HS-5 (cell line): Measurements from ENCODE around the gene HABP4.
A peak's percentile ranks its signal among the peaks of the same experiment; 100 is the strongest.
"Not testable (repeated sequence)": the region's sequence is repeated elsewhere in the genome, so short reads cannot be mapped to it uniquely, and the experiment has no call there.

Experiments used
- DNase-seq: peaks from one replicate; pipeline ENCODE4 v3.0.0-alpha.2; 2012; ENCODE audit warnings: low read depth

Gene HABP4

GRCh38 chr9:96499257-96499656 is 49.3 kb downstream of the HABP4 start:
- no peak for DNase-seq

- no peak for DNase-seq
Observed at GRCh38 chr9:96500696-96501632, 51.0 kb downstream of the HABP4 start.

- DNase-seq: no peak
Observed at GRCh38 chr9:96501633-96502538, 51.9 kb downstream of the HABP4 start.

GRCh38 chr9:96502539-96503373 is 52.8 kb downstream of the HABP4 start:
- DNase-seq: no peak

- not testable (repeated sequence) for DNase-seq
Observed at GRCh38 chr9:96503374-96503748, 53.4 kb downstream of the HABP4 start.

GRCh38 chr9:96503918-96504317 is 53.9 kb downstream of the HABP4 start:
- DNase-seq: no peak

GRCh38 chr9:96505316-96505991 is 55.5 kb downstream of the HABP4 start:
- DNase-seq: no peak

GRCh38 chr9:96508227-96508940 is 58.4 kb downstream of the HABP4 start:
- DNase-seq: no peak

GRCh38 chr9:96509026-96509425 is 59.1 kb downstream of the HABP4 start:
- DNase-seq: no peak

GRCh38 chr9:96509848-96510247 is 59.9 kb downstream of the HABP4 start:
- no peak for DNase-seq

- DNase-seq: no peak
Observed at GRCh38 chr9:96510258-96510657, 60.3 kb downstream of the HABP4 start.

- DNase-seq: no peak
Observed at GRCh38 chr9:96512240-96512639, 62.3 kb downstream of the HABP4 start.

GRCh38 chr9:96513622-96514021 is 63.7 kb downstream of the HABP4 start:
- DNase-seq: no peak

- DNase-seq: peak; percentile 25
Observed at GRCh38 chr9:96514108-96514799, 64.3 kb downstream of the HABP4 start.

GRCh38 chr9:96514800-96515158 is 64.8 kb downstream of the HABP4 start:
- no peak for DNase-seq

GRCh38 chr9:96515621-96516470 is 65.9 kb downstream of the HABP4 start:
- DNase-seq: peak; percentile 28

- DNase-seq: no peak
Observed at GRCh38 chr9:96519095-96519494, 69.1 kb downstream of the HABP4 start.

- DNase-seq: no peak
Observed at GRCh38 chr9:96519787-96520186, 69.8 kb downstream of the HABP4 start.

GRCh38 chr9:96522366-96522765 is 72.4 kb downstream of the HABP4 start:
- DNase-seq: no peak
